Measurements from ENCODE around the gene DCP2.

DCP2 gene

GRCh38 chr5:113024076-113024697 lies 47.6 kb downstream of the DCP2 start:
- FAIRE-seq = no peak

DNA sequence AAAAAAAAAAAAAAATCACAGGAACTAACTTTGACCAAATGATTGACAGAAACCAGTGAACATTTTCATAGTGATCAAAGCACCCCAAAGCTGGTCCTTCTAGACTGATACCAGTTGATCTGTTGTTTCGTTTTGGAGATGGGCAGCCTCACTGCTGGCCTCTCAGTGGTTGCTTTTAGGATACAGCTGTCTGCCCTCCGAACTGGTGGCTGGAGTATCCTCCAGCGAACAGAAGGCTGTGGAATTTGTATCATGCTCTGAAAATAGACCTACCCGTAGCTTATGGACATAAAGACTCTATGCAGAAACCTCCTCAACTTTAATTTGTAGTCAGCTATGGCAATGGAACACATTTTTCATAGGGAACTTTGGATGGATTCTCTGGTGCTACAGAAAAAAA lies 49.0 kb downstream of the DCP2 start:
- no peak for FAIRE-seq

DNA sequence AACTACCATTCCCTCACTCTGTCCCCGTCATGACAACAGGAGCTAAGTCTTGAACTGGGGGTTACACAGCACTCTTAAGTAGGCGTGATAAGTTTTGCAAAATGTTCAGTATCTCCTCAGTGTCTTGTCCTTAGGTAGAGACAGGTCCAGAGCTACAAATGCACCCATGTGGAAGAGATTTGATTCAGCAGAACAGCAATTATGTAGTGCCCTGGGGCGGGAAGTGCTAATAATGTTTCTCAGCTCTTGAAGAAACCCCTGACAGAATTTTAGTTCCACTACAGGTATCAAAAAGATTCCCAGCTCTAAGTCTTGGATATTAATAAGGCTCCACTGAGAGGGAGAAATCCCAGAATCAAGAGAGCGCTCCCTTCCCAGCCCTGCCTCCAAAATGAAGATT lies 49.6 kb downstream of the DCP2 start:
- no peak for FAIRE-seq

- FAIRE-seq = no peak
These were observed 50.4 kb downstream of the DCP2 start for GRCh38 chr5:113027015-113027414.

GRCh38 chr5:113027431-113027830 lies 50.8 kb downstream of the DCP2 start:
- no peak for FAIRE-seq

GRCh38 chr5:113029614-113030013 lies 53.0 kb downstream of the DCP2 start:
- no peak for FAIRE-seq

DNA sequence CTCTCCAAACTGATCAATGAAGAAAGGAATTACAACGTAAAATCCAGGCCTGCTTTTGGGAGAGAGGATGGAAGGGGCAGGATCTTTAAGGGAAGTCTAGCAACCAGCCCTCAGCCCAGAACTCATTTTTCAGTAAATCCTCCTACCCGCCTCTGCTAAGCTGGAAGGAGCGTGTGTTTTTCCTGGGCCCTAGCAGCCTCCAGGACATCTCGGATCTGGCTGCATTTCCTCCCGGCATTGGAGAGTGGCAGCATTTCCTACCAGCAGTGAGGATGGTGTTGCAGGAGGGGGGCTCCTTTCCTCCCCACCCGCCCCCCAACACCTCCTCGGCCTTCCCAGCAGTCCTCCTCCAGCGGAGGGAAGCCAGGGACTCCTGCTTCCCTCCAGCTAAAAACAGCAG lies 54.5 kb downstream of the DCP2 start:
- FAIRE-seq = no peak

- no peak for FAIRE-seq
These were observed 55.0 kb downstream of the DCP2 start for GRCh38 chr5:113031557-113031956.

DNA sequence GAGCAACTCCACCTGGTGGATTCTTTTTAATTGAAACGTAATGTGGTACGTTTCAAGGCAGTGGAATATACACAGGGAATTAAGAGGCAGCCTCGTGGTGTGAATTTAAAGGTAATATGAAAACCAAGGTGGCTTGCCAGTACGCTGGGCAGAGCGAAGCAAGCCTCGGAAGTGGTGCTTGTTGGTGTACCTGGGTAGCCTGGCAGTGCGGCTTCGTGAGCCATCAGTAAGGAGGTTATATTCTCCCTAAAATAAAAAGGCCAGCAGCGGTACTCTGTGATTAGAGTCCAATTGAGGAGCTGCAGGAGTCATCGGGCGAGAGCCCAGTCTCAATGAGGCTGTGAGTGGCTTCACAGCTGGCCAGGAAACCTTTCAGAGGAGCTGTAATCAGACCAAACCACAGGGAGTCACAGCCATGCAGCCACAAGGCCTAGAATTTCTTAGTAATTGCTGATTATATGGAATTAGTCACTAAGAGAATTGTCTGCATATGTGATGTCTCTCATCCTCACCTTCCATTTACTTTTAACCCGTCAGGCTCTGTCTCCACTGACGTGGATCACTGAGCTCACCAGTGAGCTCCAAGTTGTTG lies 57.7 kb downstream of the DCP2 start:
- no peak for FAIRE-seq

GRCh38 chr5:113035096-113035495 lies 58.5 kb downstream of the DCP2 start:
- FAIRE-seq = no peak

DNA sequence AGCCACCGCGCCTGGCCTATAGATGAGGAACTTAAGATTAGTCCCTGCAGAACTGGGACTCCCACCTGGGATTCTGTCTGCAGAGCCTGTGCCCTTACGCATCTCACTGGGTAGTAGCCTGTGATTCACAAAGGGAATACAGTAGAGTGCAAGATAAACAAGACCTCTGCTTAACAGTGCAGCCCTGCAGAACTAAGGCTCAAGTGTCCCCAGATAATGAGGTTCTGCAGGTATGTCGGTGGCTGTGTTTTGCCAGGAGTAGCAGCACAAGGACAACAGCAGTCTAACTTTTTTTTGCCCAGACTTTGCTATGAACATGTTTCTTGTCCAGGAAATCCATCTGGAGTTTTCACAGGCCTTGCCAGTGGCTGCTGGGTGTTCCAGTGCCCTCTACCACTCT lies 59.7 kb downstream of the DCP2 start:
- FAIRE-seq = no peak

DNA sequence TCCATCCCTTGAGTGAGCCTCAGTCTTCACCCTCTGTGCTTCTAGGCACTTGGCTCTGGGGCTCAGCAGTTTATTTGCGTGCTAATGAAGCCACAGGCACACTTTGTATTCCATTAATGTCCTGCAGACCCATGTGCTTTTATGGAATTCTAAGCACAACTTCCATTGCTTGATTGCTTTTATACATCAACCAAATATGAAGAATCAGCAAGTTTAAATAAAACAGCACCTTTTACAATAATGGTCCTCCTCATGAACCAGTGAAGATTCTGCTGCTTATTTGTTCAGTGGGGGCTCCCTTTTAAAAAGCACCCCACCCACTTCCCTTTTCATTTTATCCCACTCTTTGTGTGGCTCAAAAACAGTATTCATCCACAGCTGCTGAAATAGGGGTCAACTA lies 60.2 kb downstream of the DCP2 start:
- FAIRE-seq = no peak

GRCh38 chr5:113038136-113038535 lies 61.5 kb downstream of the DCP2 start:
- no peak for FAIRE-seq

GRCh38 chr5:113038714-113039113 lies 62.1 kb downstream of the DCP2 start:
- FAIRE-seq = no peak

- FAIRE-seq = no peak
These were observed 62.8 kb downstream of the DCP2 start for GRCh38 chr5:113039229-113039933.

GRCh38 chr5:113039934-113040285 lies 63.3 kb downstream of the DCP2 start:
- FAIRE-seq = no peak

DNA sequence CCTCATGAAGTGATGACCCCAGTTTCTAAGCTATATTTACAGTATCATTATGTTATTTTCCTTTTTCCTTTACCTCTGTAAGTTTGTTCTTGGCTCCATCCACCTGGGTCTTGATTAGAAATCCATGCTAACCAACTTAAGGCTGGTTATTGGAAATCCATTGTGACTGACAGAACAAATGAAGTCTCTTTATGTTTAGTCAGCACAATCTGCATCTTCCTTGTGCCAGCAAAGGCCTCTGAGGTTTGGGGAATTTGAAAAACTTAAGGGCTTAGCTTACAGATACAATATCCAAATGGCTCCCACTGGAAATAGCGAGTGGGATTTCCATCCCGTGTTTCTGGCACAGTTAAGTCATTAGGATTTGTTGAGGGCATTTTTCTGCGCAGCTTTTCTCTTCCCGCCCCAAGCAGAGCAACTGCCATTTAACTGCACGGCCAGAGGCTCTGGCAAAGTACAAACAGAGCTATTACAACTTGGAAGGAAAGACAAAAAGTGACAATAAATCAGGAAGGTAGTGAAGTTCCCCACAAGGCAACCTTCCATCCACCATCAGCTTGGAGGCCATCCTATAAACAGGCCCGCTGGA lies 64.2 kb downstream of the DCP2 start:
- no peak for FAIRE-seq

DNA sequence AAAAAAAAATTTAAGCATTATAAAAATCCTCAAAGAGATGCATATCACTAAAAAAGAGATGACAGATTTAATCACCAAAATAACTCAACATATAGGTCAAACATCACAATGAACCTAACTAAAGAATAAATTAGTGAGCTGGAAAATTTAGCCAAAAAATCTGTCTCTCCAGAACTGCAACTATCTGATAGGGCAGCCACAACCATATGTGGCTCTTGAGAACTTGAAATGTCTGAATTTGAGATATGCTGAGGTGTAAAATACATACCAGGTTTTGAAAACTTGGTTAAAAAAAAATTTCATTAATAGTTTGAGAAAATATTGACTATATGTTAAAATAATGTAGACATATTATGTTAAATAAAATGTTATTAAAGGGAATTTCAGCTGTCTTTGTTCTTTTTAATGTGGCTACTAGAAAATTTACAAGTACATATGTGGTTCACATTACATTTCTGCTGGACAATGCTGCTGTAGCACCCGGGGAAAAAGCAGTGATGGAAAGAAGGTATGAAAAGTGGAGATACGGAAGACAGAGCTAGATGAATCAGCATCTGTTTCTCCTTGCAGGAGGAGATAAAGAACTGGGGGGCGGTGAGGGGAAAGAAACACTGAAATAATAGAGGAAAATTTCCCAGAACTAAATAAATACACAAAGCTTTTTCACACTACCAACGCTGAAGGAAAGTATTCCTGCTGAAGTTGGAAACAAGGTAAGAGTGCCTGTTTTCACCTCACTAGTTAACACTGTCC lies 66.1 kb downstream of the DCP2 start:
- no peak for FAIRE-seq

DNA sequence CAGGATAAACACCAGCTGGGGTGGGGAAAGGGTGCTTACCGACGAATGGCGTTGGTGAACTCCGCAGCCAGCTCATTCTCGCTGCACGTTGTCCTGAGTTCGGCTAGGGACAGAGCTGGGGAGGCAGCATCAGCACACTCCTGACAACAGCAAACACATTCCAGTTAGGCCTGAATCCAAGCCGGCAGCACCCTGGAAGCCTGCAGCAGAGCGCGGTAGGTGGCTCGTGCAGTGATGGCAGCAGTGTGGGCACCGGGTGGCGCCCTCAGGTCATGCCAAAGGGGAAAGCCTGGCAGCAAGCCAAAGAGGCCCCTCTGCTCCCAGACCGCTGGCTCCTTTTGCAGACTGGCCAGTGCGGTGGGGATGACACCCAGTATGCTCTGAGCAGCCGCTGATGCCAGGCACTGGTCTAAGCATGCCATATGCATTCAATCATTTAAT lies 66.9 kb downstream of the DCP2 start:
- FAIRE-seq = no peak

DNA sequence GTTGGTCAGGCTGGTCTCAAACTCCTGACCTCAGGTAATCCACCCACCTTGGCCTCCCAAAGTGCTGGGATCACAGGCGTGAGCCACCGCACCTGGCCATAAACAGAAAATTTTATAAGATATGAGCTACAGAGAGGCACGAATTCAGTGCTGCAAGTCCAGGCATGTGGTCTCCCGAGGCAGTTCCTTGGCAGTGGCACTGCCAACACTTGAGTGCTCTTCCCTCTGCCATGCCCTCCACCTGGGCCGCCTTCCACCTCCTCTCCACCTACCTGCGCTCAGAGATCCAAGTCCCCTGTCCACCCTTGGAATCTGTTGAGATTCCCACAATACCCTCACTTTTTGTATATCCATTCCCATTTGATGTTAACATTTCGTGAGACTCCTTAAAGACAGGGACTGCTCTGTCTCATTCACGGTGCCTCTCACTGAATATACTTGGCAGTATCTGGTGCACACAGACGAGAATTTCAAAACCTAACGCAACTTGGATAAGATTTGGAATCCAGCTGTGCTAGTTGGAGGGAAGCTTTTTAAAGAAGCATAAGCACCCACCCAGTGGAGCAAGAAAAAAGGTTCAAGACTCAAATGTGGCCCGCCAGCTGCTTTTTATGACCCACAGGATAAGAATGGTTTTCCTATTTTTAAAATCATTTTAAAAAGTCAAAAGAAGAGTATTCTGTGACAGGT lies 68.3 kb downstream of the DCP2 start:
- FAIRE-seq = no peak

GRCh38 chr5:113047234-113047633 lies 70.6 kb downstream of the DCP2 start:
- FAIRE-seq = no peak

- no peak for FAIRE-seq
These were observed 71.4 kb downstream of the DCP2 start for GRCh38 chr5:113047733-113048652.

All from A204.1 (cell line).